BJ (cell line): ENCODE results near the gene PDE4C. TPM values are rescaled to one million over a fixed set of nuclear protein-coding genes. Genes with fewer than 3 reads are reported as not detected.

Experiments used
- CTCF ChIA-PET: fragments of 350-600 bp; formaldehyde crosslinking; extraction: SDS; loops from one replicate; lab custom pipeline; 2021; ENCODE audit warnings: antibody characterized with exemption, inconsistent platforms; lab: Yijun Ruan, JAX
- POLR2A ChIA-PET: fragments of 300-600 bp; sonication (Branson Sonifier 250); formaldehyde crosslinking; extraction: SDS; loops from one replicate; lab custom pipeline; 2021; ENCODE audit warnings: antibody characterized with exemption; lab: Charles Lee
- DNase-seq: peaks from one replicate; pipeline ENCODE4 v3.0.0-alpha.2; 2011; ENCODE audit warnings: low read depth
- H3K27me3 ChIP-seq: 2 replicates; pipeline ENCODE4 v1.6.0; 2011; ENCODE audit warnings: low read length; ENCODE audit not compliant: control insufficient read depth, insufficient read depth
- H3K36me3 ChIP-seq: 2 replicates; pipeline ENCODE4 v1.5.1; 2011; ENCODE audit warnings: low read length; ENCODE audit not compliant: control insufficient read depth, insufficient read depth
- H3K4me3 ChIP-seq: 2 replicates; pipeline ENCODE4 v1.5.1; 2011; ENCODE audit warnings: low read depth, mild to moderate bottlenecking, control low read depth, low read length
- polyA plus RNA-seq: library from polyadenylated mRNA; depleted of rRNA; stranded (reverse); fragments of >200 nt; gene quantifications from 2 replicates; pipeline ENCODE4 v1.2.3, GENCODE V29; 2011
- TF ChIP-seq, protein P1 (sequence below): IDR thresholded peaks from 2 replicates; pipeline ENCODE4 v1.5.1; 2011; ENCODE audit warnings: low read depth, mild to moderate bottlenecking, control low read depth, inconsistent platforms, low read length, moderate library complexity; ENCODE audit not compliant: insufficient read depth

The PDE4C gene
- polyA plus RNA-seq, 1 experiment = 0.06 TPM

DNA sequence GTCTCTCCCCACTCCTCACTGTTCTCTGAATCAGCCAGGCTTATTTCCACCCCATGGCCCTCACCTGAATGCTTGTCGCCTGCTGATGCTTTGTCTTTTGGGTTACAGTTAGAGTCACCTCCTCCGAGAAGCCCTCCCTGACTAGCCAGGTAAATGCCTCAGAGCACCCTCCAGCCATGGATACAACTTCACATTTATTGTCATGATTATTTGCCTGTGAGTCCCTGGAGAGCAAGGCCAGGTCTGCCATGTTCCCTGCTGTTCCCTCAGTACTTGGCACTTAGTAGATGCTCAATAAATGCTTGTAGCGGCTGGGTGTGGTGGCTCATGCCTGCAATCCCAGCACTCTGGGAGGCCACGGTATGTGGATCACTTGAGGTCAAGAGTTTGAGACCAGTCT is 3.7 kb upstream of the PDE4C start:
- no peaks in the 10 kb centered on the region for H3K36me3 ChIP-seq
- TF ChIP-seq, protein P1, sequence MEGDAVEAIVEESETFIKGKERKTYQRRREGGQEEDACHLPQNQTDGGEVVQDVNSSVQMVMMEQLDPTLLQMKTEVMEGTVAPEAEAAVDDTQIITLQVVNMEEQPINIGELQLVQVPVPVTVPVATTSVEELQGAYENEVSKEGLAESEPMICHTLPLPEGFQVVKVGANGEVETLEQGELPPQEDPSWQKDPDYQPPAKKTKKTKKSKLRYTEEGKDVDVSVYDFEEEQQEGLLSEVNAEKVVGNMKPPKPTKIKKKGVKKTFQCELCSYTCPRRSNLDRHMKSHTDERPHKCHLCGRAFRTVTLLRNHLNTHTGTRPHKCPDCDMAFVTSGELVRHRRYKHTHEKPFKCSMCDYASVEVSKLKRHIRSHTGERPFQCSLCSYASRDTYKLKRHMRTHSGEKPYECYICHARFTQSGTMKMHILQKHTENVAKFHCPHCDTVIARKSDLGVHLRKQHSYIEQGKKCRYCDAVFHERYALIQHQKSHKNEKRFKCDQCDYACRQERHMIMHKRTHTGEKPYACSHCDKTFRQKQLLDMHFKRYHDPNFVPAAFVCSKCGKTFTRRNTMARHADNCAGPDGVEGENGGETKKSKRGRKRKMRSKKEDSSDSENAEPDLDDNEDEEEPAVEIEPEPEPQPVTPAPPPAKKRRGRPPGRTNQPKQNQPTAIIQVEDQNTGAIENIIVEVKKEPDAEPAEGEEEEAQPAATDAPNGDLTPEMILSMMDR = no peak
- H3K4me3 ChIP-seq = no peak overlapping the region
- DNase-seq = no peak
- POLR2A ChIA-PET = no interaction called here
- H3K27me3 ChIP-seq = peaks cover 11% of the 10 kb centered on the region
- CTCF ChIA-PET = interaction anchor here (1.3 kb wide), 1 partner anchor 22 kb away, joined by 12 read pairs; no protein-coding TSS in a partner anchor

DNA sequence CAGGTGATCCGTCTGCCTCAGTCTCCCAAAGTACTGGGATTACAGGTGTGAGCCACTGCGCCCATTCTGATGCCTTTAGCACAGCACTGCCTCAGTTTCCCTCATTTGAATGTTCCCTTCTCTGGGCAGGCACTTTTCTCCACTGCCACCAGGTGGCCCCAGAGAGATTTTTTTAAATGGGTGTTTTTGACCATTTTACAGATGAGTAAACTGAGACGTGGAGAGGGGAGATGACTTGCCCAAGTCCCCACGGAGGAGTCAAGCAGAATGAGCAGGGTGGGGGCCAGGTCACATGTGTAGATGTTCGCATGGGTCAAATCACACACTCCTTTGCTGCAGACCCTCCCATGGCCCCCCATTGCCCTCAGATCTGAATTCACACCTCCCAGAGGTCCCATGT is 3.2 kb upstream of the PDE4C start:
- peaks cover 11% of the 10 kb centered on the region for H3K27me3 ChIP-seq
- DNase-seq = no peak
- CTCF ChIA-PET = interaction anchor here (0.9 to 1.3 kb wide), 4 partner anchors 18 to 26 kb away, joined by 3 to 12 read pairs (median 4); a partner anchor contains a TSS

DNA sequence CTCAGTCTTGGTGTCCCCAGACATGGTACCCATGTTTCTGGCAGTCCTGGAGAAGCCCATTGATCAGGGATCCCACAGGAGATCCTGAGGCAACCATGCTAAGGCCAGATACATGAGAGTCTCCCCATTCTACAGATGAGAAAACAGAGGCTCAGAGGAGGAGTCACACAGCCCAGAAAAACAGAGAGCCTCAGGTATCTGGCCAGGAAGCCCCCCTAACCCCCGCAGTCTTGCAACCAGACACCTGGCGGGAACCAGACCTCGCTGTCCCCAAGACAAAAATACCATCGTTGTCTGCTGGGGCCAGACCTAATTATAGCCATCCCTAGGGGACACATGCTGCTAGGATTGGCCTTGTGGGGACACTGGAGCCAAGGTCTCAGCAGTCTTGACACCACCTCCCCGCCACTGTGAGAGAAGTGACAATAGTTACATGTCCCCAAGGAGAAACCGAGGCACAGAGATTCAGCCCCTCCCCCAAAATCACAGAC is 1.6 kb upstream of the PDE4C start:
- CTCF ChIA-PET = no interaction called here
- no peaks in the 10 kb centered on the region for H3K36me3 ChIP-seq

More for the DNA sequence above, 3.2 kb upstream of the PDE4C start:
- POLR2A ChIA-PET = no interaction called here
- no peak overlapping the region for H3K4me3 ChIP-seq
- TF ChIP-seq, protein P1 = peak; percentile 47
- H3K36me3 ChIP-seq = no peaks in the 10 kb centered on the region

DNA sequence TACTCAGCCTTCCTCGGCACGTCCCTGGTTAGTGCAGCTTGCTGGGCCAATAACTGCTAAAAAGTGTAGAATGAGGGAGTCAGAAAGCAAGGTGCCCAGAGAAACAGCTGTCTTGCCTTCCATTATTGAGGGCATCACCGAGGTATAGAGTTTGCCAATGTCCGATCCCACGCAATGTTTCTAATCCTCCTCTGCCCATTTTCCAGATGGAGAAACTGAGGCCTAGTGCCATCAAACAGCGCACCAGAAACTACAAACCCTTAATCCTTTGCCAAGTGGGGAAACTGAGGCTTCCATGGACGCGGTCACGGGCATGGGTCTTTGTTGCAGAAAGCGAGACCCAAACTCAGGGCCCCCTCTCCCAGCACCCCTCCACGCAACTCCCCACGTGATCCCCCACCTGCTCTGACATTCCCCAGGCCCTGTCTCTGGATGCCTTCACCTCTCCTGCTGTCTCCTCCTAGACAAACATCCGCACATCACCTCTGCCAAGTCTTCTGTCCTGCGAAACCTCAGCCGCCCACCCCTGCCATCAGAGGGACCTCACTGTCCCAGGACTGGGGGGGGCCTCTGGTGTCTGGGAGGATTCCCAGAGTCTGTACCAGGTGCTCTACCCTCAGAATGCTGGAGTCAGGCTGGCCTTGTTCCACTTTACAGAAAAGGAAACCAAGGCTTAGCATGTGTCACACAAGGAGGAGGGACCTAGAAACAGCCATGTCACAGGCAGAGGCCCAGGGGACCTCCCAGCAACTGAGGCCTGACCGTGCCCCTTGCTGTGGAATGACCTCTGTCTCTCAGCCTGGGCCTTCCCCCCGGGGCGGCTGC is 930 bp upstream of the PDE4C start:
- no peak for DNase-seq
- ChIA-PET CTCF (interaction anchor here (0.7 kb wide), 1 partner anchor 18 kb away, joined by 3 read pairs; no protein-coding TSS in a partner anchor), POLR2A (no interaction called here)
- H3K4me3 ChIP-seq = no peak overlapping the region
- TF ChIP-seq, protein P1 = no peak
- no peaks in the 10 kb centered on the region for H3K36me3 ChIP-seq
- peaks cover 11% of the 10 kb centered on the region for H3K27me3 ChIP-seq

More for the DNA sequence above, 1.6 kb upstream of the PDE4C start:
- TF ChIP-seq, protein P1 = no peak
- POLR2A ChIA-PET = no interaction called here
- Histone ChIP-seq H3K27me3 (peaks cover 11% of the 10 kb centered on the region), H3K4me3 (no peak overlapping the region)
- DNase-seq = no peak

DNA sequence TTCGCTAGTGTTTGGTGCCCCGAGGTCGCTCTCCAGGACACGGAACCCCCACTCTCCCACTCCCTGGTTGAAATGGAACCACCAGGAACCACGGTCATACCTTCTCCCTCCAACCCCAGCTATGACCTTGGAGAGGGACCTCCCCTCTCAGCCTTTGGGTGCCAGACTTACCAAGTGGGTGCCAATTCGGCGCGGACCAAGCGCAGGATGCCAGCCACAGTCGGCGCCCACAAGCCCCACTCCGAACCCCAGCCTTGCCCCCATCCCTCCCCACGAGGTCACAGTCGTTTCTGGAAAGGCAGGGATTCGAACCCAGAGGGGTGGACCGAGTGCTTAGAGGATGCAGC is 910 bp downstream of the PDE4C start:
- Histone ChIP-seq H3K27me3 (peaks cover 7% of the 10 kb centered on the region), H3K36me3 (no peaks in the 10 kb centered on the region), H3K4me3 (no peak overlapping the region)
- TF ChIP-seq, protein P1 = no peak
- ChIA-PET CTCF (interaction anchor here (2.5 to 2.7 kb wide), 2 partner anchors 17 to 27 kb away, joined by 8 to 12 read pairs; no protein-coding TSS in a partner anchor), POLR2A (no interaction called here)
- DNase-seq = no peak
